Sigmoid colon (tissue), 4 donors: ENCODE data around the gene SLC2A6.

Experiments
- CTCF ChIP-seq, 4 experiments: fragments of 450-650 bp in 3 of 4; fragments of 200-600 bp in 1 of 4; IDR thresholded peaks; one replicate each; pipeline ENCODE4 v1.5.1; 2016 to 2019; ENCODE audit warnings: antibody characterized with exemption in 4 of 4, mild to moderate bottlenecking in 3 of 4, moderate library complexity in 2 of 4
- POLR2AphosphoS5 ChIP-seq, 4 donors: sonication (generic); formaldehyde crosslinking; IDR thresholded peaks; one replicate each; pipeline ENCODE4 v1.6.1; 2017; ENCODE audit warnings: antibody characterized with exemption in 4 of 4

DNA sequence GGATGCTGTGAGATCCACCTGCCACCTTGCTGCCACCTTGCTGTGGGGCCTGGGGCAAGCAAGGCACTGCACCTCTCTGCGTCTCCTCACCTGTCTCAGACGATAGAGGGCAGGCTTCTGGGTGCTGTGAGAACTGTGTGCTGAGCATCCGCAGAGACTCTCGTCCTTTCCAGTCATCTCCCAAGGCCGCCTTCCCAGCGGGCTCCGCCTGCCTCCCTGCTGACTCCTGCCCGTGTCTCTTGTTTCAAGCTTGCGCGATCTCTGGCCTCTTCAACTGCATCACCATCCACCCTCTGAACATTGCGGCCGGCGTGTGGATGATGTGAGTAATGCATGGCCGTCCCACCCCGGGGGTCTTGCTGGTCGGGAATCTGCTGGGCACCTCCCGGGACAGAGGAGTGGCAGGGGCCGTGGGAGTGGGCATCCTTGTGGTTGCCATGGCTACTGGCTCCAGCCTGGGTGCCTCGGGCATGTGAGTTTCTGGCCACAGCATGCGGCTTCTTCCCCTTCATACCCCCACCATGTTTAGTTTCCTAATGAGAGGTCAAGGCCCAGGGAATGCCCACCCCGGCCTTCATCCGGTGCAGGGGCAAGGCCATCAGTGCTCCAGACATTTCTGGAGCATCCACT is 15.6 kb downstream of the SLC2A6 start:
- TF ChIP-seq POLR2AphosphoS5 (IDR thresholded peaks at IDR 0.05) (no peak), CTCF (IDR thresholded peaks at IDR 0.05) (no peak)
